Measurements from ENCODE around the gene NWD2. TPM values are rescaled to one million over a fixed set of nuclear protein-coding genes. Genes with fewer than 3 reads are reported as not detected.

NWD2 gene
- total RNA-seq, 1 donor, result not detected

GRCh38 chr4:37429906-37430305, 185.4 kb downstream of the NWD2 start:
- Histone ChIP-seq H3K4me1 (ENCODE audit: insufficient read depth, low read length) (no peaks in the 10 kb centered on the region), H3K4me2 (ENCODE audit: insufficient read depth, low read length) (no peak overlapping the region), H3K27ac (ENCODE audit: low read depth, low read length) (no peak overlapping the region), H3K79me2 (ENCODE audit: insufficient read depth, low read length) (no peaks in the 10 kb centered on the region), H2AFZ (ENCODE audit: low read length) (no peak overlapping the region), H3K27me3 (ENCODE audit: insufficient read depth, low read length) (no peaks in the 10 kb centered on the region), H3K9me3 (ENCODE audit: low read depth, low read length) (no peaks in the 10 kb centered on the region), H3K36me3 (ENCODE audit: insufficient read depth, low read length) (no peaks in the 10 kb centered on the region), H3K4me3 (ENCODE audit: insufficient read depth, low read length) (no peak overlapping the region), H4K20me1 (ENCODE audit: insufficient read depth, low read length) (no peaks in the 10 kb centered on the region)
- TF ChIP-seq CTCF (IDR thresholded peaks at IDR 0.05; ENCODE audit: extremely low read depth, low read depth, low read length), result no peak
- no peak for DNase-seq (ENCODE audit: insufficient read length, low spot score, missing footprints)

GRCh38 chr4:37430718-37431416, 186.3 kb downstream of the NWD2 start:
- H3K4me2 ChIP-seq (ENCODE audit: insufficient read depth, low read length), result no peak overlapping the region
- no peaks in the 10 kb centered on the region for H3K79me2 ChIP-seq (ENCODE audit: insufficient read depth, low read length)
- no peaks in the 10 kb centered on the region for H4K20me1 ChIP-seq (ENCODE audit: insufficient read depth, low read length)
- no peak overlapping the region for H3K27ac ChIP-seq (ENCODE audit: low read depth, low read length)
- H3K4me3 ChIP-seq (ENCODE audit: insufficient read depth, low read length), result no peak overlapping the region
- H3K27me3 ChIP-seq (ENCODE audit: insufficient read depth, low read length), result no peaks in the 10 kb centered on the region
- H3K9me3 ChIP-seq (ENCODE audit: low read depth, low read length), result no peaks in the 10 kb centered on the region
- no peak for TF ChIP-seq CTCF (IDR thresholded peaks at IDR 0.05; ENCODE audit: extremely low read depth, low read depth, low read length)
- no peak overlapping the region for H2AFZ ChIP-seq (ENCODE audit: low read length)
- H3K36me3 ChIP-seq (ENCODE audit: insufficient read depth, low read length), result no peaks in the 10 kb centered on the region
- H3K4me1 ChIP-seq (ENCODE audit: insufficient read depth, low read length), result no peaks in the 10 kb centered on the region
- no peak for DNase-seq (ENCODE audit: insufficient read length, low spot score, missing footprints)

- H3K4me2 ChIP-seq (ENCODE audit: insufficient read depth, low read length), result no peak overlapping the region
- no peaks in the 10 kb centered on the region for H3K79me2 ChIP-seq (ENCODE audit: insufficient read depth, low read length)
- H3K4me3 ChIP-seq (ENCODE audit: insufficient read depth, low read length), result no peak overlapping the region
- no peak for DNase-seq (ENCODE audit: insufficient read length, low spot score, missing footprints)
- H3K9me3 ChIP-seq (ENCODE audit: low read depth, low read length), result no peaks in the 10 kb centered on the region
- H3K27me3 ChIP-seq (ENCODE audit: insufficient read depth, low read length), result no peaks in the 10 kb centered on the region
- H3K27ac ChIP-seq (ENCODE audit: low read depth, low read length), result no peak overlapping the region
- no peak for TF ChIP-seq CTCF (IDR thresholded peaks at IDR 0.05; ENCODE audit: extremely low read depth, low read depth, low read length)
- no peak overlapping the region for H2AFZ ChIP-seq (ENCODE audit: low read length)
- H4K20me1 ChIP-seq (ENCODE audit: insufficient read depth, low read length), result no peaks in the 10 kb centered on the region
- no peaks in the 10 kb centered on the region for H3K36me3 ChIP-seq (ENCODE audit: insufficient read depth, low read length)
- H3K4me1 ChIP-seq (ENCODE audit: insufficient read depth, low read length), result no peaks in the 10 kb centered on the region
These were observed 186.8 kb downstream of the NWD2 start for GRCh38 chr4:37431417-37431743.

- Histone ChIP-seq H4K20me1 (ENCODE audit: insufficient read depth, low read length) (no peaks in the 10 kb centered on the region), H3K36me3 (ENCODE audit: insufficient read depth, low read length) (no peaks in the 10 kb centered on the region), H2AFZ (ENCODE audit: low read length) (no peak overlapping the region), H3K9me3 (ENCODE audit: low read depth, low read length) (no peaks in the 10 kb centered on the region), H3K27ac (ENCODE audit: low read depth, low read length) (no peak overlapping the region), H3K79me2 (ENCODE audit: insufficient read depth, low read length) (no peaks in the 10 kb centered on the region), H3K4me1 (ENCODE audit: insufficient read depth, low read length) (no peaks in the 10 kb centered on the region), H3K4me2 (ENCODE audit: insufficient read depth, low read length) (no peak overlapping the region), H3K27me3 (ENCODE audit: insufficient read depth, low read length) (no peaks in the 10 kb centered on the region), H3K4me3 (ENCODE audit: insufficient read depth, low read length) (no peak overlapping the region)
- peak; percentile 18 for TF ChIP-seq CTCF (IDR thresholded peaks at IDR 0.05; ENCODE audit: extremely low read depth, low read depth, low read length)
- DNase-seq (ENCODE audit: insufficient read length, low spot score, missing footprints), result no peak
These were observed 189.9 kb downstream of the NWD2 start for GRCh38 chr4:37434469-37434868.

Measured in osteoblast (primary cell).